ENCODE data around the gene SLC15A3. TPM values are rescaled to one million over a fixed set of nuclear protein-coding genes. Genes with fewer than 3 reads are reported as not detected.
A peak's percentile ranks its signal among the peaks of the same experiment; 100 is the strongest.

The SLC15A3 gene
- total RNA-seq, 1 donor from 2014 or later: 10.4 TPM

DNA sequence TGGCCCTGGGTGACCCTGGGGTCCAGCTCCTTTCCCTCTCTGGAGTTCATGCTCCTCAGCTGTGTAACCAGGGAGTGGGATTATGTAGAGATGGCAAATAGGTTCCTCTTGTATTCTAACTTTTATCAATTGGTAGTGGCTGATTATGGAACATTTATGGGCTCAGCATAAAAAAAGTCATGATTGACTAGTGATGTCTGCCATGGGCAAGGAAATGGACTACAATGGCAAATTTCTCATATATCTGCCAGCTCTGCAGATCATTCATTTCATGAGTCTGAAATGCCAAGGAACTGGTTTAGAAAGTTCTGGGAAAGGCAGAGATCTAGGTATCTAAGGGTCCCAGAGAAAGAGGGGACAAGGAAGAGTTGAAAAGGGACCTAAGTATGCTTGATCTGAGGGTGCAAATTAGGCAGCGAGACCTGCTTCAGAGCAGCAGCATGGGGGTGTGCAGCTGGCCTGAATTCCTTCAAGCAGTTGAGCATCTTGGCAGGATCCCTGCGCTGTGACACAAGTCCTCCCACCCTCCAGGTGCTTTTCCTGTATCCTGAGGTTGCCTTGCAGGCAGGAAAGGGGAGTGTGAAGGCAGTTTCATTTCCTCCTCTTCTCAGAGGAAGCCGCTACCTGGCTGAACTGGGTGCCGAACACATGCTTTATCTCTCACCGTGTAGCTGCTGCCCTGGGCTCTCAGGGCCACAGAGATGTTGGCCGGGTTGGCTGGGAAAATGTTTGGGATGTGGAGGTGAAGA, 10.4 kb downstream of the SLC15A3 start:
- DNase-seq (ENCODE audit: low read depth, low spot score): no peak
- no peaks in the 10 kb centered on the region for H3K9me3 Mint-ChIP-seq
- H3K4me3 Mint-ChIP-seq: peak overlapping the region; percentile 61
- H3K36me3 Mint-ChIP-seq (ENCODE audit: low read depth): no peaks in the 10 kb centered on the region
- TF ChIP-seq, protein P1, sequence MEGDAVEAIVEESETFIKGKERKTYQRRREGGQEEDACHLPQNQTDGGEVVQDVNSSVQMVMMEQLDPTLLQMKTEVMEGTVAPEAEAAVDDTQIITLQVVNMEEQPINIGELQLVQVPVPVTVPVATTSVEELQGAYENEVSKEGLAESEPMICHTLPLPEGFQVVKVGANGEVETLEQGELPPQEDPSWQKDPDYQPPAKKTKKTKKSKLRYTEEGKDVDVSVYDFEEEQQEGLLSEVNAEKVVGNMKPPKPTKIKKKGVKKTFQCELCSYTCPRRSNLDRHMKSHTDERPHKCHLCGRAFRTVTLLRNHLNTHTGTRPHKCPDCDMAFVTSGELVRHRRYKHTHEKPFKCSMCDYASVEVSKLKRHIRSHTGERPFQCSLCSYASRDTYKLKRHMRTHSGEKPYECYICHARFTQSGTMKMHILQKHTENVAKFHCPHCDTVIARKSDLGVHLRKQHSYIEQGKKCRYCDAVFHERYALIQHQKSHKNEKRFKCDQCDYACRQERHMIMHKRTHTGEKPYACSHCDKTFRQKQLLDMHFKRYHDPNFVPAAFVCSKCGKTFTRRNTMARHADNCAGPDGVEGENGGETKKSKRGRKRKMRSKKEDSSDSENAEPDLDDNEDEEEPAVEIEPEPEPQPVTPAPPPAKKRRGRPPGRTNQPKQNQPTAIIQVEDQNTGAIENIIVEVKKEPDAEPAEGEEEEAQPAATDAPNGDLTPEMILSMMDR (conservative IDR thresholded peaks at IDR 0.05): no peak
- peaks cover 5% of the 10 kb centered on the region for H3K27me3 Mint-ChIP-seq (ENCODE audit: low read depth)
- H3K4me1 Mint-ChIP-seq: peaks cover 39% of the 10 kb centered on the region
- H3K27ac Mint-ChIP-seq (ENCODE audit: unreplicated experiment): peak overlapping the region; percentile 45

DNA sequence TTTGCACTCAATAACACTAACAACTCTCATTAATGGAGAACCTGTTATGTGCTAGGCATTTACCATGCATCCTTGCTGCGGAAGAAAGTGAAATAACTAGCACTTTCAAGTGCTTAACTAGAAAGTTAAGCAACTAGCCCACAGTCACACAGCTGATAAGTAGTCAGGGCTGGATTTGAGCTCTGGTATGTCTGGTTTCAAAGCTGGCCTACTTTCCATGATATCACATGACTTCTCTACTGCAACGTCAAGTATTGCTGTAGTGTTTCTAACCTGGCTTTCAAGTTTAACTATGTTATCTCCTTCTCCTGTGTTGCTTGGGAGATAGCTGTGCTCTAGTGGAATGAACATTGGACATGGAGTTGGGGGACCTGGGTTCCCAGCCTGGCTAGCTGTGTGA, 12.1 kb downstream of the SLC15A3 start:
- Mint-ChIP-seq H3K27me3 (ENCODE audit: low read depth) (peaks cover 5% of the 10 kb centered on the region), H3K9me3 (no peaks in the 10 kb centered on the region), H3K4me3 (no peak overlapping the region), H3K27ac (ENCODE audit: unreplicated experiment) (no peak overlapping the region), H3K36me3 (ENCODE audit: low read depth) (no peaks in the 10 kb centered on the region), H3K4me1 (peaks cover 27% of the 10 kb centered on the region)
- DNase-seq (ENCODE audit: low read depth, low spot score): no peak
- TF ChIP-seq, protein P1 (conservative IDR thresholded peaks at IDR 0.05): no peak

DNA sequence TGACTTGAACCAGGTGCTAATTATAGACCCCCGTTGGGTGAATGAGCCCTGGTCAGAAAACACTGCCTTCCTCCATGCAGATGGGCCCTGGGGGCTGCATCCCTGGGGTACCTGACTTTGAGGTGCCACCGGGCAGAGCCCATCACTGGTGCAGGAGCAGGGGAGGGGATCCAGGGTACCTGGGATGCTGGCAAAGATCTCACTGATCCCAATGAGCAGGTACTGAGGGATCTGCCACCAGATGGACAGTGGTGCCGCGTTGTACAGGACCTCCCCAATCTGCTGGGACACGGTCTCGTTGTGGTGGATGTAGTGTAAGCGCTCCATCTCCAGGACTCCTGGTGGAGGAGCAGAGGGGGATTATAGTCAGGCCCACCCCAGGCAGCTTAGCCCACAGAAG, 12.7 kb downstream of the SLC15A3 start:
- Mint-ChIP-seq H3K4me1 (peaks cover 22% of the 10 kb centered on the region), H3K9me3 (no peaks in the 10 kb centered on the region), H3K27me3 (ENCODE audit: low read depth) (peaks cover 5% of the 10 kb centered on the region), H3K36me3 (ENCODE audit: low read depth) (no peaks in the 10 kb centered on the region), H3K4me3 (peak overlapping the region; percentile 19), H3K27ac (ENCODE audit: unreplicated experiment) (no peak overlapping the region)
- TF ChIP-seq, protein P1 (conservative IDR thresholded peaks at IDR 0.05): no peak
- DNase-seq (ENCODE audit: low read depth, low spot score): no peak

DNA sequence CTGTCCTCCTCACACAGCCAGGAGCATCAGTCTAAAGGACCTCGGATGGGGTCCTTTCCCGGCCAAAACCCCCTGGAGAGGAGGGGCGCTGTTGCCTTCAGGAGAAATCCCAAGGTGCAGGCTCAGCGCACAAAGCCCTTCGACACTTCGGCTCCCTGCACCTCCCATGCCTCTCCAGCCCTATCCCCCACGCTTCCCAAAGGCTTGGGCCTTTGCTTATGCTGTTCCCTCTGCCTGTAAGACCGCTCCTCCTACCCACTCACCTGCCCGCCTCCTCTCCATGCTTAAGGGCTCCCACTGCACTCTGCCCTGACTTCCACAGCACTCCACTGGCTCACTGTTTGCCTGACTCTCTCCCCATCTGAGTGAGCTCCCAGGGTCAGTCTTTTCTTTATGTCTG, 13.5 kb downstream of the SLC15A3 start:
- DNase-seq (ENCODE audit: low read depth, low spot score): no peak
- Mint-ChIP-seq H3K9me3 (no peaks in the 10 kb centered on the region), H3K36me3 (ENCODE audit: low read depth) (no peaks in the 10 kb centered on the region), H3K27me3 (ENCODE audit: low read depth) (peaks cover 5% of the 10 kb centered on the region), H3K4me3 (peak overlapping the region; percentile 1), H3K4me1 (peaks cover 19% of the 10 kb centered on the region), H3K27ac (ENCODE audit: unreplicated experiment) (peak overlapping the region; percentile 65)
- TF ChIP-seq, protein P1 (conservative IDR thresholded peaks at IDR 0.05): no peak

DNA sequence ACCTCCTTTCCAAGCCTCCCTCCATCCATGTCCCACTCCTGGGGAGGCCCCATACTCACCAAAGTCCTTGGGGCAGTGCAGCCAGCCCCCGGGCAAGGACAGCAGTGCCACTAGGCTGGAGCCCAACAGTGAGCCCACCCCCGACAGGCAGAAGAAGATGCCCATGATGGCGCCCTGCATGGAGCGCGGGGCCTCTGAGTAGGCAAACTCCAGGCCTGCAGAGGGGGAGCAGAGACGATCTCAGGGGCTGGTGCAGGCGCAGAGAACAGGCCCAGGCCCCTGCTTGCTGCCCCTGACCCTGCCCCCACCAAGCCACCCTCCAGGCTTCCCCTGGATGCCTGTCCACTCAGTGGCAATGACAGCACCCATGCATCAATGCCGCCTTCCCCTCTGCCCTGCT, 14.2 kb downstream of the SLC15A3 start:
- no peaks in the 10 kb centered on the region for H3K36me3 Mint-ChIP-seq (ENCODE audit: low read depth)
- H3K27me3 Mint-ChIP-seq (ENCODE audit: low read depth): peaks cover 5% of the 10 kb centered on the region
- H3K27ac Mint-ChIP-seq (ENCODE audit: unreplicated experiment): no peak overlapping the region
- H3K9me3 Mint-ChIP-seq: no peaks in the 10 kb centered on the region
- peaks cover 16% of the 10 kb centered on the region for H3K4me1 Mint-ChIP-seq
- peak overlapping the region; percentile 1 for H3K4me3 Mint-ChIP-seq
- DNase-seq (ENCODE audit: low read depth, low spot score): no peak
- TF ChIP-seq, protein P1 (conservative IDR thresholded peaks at IDR 0.05): no peak

All from neural crest cell (in vitro differentiated cells).